Gastroesophageal sphincter (tissue), 3 donors: ENCODE data around the gene MGAT3.

ENCODE experiments used
- CTCF ChIP-seq, 4 experiments: fragments of 200-600 bp in 2 of 4; fragments of 450-650 bp in 2 of 4; sonication (generic) in 1 of 4; IDR thresholded peaks; one replicate each; pipeline ENCODE4 v1.5.1; 2017 to 2019; ENCODE audit warnings: antibody characterized with exemption in 4 of 4, mild to moderate bottlenecking in 2 of 4, moderate library complexity in 2 of 4
- POLR2AphosphoS5 ChIP-seq: sonication (generic); formaldehyde crosslinking; IDR thresholded peaks from one replicate; pipeline ENCODE4 v1.6.1; 2017; ENCODE audit warnings: antibody characterized with exemption

- TF ChIP-seq CTCF (IDR thresholded peaks at IDR 0.05), result no peak
- TF ChIP-seq POLR2AphosphoS5, result no peak
Observed at GRCh38 chr22:39513791-39514190, 57.0 kb downstream of the MGAT3 start.
